Measurements from ENCODE around the gene TOM1L2.
"Not testable (repeated sequence)": the region's sequence is repeated elsewhere in the genome, so short reads cannot be mapped to it uniquely, and the experiment has no call there.

The TOM1L2 gene

DNA sequence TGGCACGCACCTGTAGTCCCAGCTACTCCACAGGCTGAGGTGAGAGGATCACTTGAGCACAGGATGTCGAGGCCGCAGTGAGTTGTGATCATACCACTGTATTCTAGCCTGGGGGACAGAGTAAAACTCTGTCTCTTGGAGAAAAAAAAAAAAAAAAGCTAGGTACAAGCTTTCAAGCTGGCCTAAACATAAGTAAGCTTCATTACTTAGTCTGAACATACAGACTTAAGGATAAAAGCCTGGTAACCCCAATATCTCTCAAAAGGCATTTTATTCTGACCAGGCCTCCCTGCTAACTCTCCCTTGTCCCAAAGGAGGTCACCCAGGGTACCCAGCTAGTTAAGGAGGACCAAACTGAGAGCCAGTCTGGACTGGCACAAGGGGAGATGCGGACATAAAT lies 46.2 kb downstream of the TOM1L2 start:
- no peak for DNase-seq (ENCODE audit: extremely low read depth in 1 of 2, low read depth in 1 of 2)

DNA sequence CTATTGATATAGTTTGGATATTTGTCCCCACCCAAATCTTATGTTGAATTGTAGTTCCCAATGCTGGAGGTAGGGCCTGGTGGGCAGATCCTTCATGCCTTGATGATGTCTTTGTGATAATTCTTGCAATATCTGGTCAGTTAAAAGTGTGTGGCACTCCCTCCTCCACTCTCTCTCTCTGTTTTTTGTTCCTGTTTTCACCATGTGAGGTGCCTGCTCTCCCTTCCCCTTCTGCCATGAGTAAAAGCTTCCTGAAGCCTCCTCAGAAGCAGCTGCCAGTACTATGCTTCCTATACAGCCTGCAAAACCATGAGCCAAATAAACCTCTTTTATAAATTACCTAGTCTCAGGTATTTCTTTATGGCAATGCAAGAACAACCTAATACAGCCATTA lies 47.3 kb downstream of the TOM1L2 start:
- no peak for DNase-seq (ENCODE audit: extremely low read depth in 1 of 2, low read depth in 1 of 2)

DNA sequence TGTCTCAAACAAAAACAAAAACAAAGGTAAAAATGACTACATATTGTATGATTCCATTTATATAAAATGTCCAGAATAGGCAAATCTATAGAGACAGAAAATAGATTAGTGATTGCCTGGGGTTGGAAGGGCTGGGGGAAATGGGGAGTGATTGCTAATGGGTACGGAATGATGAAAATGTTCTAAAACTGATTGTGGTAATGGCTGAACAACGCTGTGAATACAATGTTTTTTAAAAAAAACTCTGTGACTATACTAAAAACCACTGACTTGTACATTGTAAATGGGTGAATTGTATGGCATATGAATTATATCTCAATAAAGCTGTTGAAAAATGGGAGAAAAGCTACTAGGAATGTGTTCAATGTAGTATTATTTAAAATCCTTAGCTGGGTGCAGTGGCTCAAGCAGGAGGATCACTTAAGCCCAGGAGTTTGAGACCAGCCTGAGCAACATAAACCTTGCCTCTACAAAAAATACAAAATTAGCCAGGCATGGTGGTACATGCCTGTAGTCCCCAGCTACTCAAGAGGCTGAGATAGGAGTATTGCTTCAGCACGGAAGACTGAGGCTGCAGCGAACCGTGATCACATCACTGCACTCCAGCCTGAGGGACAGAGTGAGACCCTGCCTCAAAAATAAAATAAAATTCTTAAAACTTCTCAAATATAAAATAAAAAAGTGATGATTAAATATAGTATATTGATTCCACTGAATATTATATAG lies 47.9 kb downstream of the TOM1L2 start:
- no peak for DNase-seq (ENCODE audit: extremely low read depth in 1 of 2, low read depth in 1 of 2)

DNA sequence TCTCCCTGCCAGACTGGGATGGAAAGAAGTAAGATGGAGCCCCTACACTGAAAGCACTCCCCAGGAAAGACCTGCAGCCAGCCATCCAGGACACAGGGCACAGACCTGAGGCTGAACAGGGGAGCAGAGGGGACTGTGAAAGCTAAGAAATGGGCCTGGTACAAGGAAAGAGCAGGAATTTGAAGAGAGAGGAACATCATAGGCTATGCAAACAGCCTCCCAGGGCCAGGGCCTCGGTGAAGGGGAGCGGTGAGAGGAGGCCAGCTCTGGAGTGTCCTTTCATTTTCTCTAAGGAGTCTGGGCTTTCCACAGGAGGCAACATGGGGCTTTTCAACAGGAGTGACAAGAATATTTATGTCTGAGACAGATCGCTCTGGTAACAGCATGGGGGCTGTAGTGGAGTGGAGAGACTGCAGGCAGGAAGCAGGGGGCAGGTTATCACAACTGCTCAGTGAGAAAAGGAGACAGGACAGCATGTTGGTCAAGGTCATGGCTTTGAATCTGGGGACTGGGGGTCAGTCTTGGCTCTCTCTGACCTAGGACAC lies 50.1 kb downstream of the TOM1L2 start:
- DNase-seq (ENCODE audit: extremely low read depth in 1 of 2, low read depth in 1 of 2): no peak

DNA sequence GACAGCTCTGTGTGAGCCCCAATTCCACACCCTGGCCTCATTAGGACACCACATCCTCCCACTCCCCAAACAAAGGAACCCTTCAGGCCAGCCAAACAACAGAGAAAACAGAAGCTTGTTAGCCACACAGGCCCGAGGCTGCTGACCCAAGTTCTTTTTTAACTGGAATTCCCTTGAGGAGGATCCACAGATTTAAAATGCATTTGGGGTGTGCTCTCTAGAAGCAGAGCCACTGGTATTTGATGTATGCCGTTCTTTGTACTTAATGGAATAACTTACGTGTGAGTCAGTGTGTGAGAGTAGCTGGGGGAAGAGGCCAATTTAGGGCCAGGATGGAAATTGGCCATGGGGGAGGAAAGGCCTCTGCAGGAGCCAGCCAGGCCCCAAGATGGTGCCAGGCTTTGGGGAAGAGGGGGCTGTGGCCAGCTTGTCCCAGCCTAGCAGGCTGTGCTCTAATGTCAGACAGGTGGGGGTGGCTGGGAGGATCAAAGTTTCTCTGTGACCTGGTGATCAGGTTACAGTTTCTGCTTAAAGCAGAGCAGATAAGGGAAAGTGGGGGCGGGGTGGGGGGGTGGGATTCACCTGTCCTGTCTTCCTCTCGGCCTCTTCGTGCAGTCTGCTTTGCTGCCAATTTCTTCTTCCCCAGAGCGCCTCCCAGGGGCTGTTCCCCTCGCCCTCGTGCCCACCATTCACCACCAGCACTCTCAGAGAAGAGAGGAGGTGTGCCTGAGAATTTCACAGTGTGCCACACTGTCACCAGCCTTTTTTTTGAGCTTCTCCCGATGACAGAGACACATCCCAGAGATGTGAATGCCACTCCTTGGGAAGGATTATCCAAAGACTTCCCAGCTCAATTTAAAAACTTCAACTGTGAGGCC lies 50.8 kb downstream of the TOM1L2 start:
- DNase-seq (ENCODE audit: extremely low read depth in 1 of 2, low read depth in 1 of 2): no peak

DNA sequence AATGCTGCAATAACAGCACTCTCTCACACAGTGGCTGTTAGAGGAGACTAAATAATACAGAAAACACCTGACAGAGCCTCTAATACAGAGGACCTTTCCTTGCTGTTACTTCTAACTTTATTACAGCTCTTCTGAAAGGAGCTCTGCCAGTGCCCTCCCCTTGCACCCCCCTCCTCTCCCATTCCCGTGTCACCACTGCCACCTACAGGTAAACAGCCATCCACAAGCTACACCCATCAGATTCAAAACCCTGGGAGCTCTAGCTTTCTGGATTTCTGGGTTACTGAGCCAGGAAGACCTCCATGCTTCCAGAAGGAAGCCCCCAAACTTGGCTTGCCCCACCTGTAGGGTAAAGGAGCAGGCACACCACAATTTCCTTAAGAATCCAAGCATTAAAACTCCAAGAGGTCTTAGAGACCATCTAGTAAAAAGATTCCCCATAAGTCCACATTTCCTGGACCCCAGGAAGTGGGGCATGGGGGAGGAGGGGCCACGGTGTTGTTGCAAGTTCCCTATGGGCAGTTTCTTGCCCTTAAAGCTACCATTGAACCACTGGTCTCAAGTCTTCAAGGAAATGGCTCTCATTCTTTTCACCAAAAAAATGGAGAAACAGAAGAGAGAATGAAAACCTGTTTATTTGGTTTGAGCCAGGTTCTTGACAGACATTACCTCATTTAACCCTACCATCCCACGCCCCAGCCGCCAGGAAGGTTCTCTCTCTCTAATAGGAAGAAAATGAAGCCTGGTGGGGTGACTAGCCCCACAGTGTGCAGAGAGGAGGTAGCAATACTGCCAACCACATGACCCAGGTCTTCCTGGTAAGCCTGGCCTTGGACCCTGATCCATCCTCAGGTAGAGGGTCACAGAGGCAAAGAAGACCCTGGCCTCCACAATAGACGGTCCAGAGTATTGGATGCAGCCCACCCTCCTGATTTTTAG lies 52.8 kb downstream of the TOM1L2 start:
- DNase-seq (ENCODE audit: extremely low read depth in 1 of 2, low read depth in 1 of 2): peak; percentile 18 to 42

DNA sequence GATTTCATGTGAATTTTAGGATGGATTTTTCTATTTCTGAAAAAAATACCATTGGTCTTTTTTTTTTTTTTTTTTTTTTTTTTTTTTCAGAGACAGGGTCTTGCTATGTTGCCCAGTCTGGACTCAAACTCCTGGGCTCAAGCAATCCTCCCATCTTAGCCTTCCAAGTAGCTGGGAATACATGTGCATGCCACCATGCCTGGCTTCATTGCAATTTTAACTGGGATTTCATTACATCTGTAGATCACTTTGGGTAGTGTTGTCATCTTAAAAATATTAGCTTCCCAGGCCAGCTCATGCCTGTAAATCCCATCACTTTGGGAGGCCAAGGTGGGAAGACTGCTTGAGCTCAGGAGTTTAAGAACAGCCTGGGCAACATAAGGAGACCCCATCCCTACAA lies 54.8 kb downstream of the TOM1L2 start:
- no peak for DNase-seq (ENCODE audit: extremely low read depth in 1 of 2, low read depth in 1 of 2)

DNA sequence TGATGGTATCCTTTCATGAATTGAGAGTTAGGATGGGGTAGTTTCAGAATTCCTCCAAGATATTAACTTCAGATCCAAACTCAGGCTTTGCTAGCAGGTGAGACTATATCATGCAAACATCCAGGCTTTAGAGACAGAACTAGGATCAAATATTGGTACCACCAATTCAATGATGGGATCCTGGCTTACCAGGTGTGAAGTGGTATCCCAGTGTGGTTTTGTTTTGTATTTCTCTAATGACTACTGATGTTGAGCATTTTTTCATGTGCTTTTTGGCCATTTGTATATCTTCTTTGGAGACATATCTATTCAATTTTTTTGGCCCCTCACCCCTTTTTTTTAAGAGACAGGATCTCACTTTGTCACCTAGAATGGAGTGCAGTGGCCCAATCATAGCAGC lies 57.0 kb downstream of the TOM1L2 start:
- no peak for DNase-seq (ENCODE audit: extremely low read depth in 1 of 2, low read depth in 1 of 2)

DNA sequence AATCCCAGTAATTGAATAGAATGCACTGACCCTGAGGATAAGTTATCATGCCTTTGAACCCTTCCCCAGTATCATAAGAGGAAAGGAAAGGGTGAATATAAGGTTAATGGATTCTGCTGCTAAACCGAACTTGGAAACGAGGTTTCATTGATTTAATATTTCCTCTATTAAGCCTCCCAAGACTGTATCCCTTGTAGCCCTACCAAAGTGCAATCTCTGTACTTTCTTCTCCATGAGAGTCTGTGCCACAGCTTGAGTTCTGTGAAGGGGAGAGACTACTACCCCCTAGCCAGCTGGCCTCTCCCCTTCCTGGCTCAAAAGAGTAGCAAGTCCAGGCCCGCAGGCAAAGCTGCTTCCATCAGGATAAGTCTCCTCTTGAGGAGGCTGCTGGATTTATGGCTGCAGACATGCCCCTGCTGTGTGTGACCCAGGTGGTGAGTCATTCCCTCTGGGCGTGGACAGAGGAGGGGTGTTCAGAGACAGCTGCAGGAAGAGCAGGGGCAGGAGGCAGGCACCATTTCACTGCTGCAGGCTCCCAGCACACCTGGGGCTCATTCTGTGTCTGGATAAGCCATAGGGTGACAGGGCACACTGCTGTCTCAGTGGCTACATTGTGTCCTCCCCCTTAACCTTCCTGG lies 58.4 kb downstream of the TOM1L2 start:
- DNase-seq (ENCODE audit: extremely low read depth in 1 of 2, low read depth in 1 of 2): peak in 1 of 2 donors; percentile 8

DNA sequence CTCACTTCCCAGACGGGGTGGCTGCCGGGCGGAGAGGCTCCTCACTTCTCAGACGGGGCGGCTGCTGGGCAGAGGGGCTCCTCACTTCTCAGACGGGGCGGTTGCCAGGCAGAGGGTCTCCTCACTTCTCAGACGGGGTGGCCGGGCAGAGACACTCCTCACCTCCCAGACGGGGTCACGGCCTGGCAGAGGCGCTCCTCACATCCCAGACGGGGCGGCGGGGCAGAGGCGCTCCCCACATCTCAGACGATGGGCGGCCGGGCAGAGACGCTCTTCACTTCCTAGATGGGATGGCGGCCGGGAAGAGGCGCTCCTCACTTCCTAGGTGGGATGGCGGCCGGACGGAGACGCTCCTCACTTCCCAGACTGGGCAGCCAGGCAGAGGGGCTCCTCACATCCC lies 59.9 kb downstream of the TOM1L2 start:
- DNase-seq (ENCODE audit: extremely low read depth in 1 of 2, low read depth in 1 of 2): not testable (repeated sequence)

DNA sequence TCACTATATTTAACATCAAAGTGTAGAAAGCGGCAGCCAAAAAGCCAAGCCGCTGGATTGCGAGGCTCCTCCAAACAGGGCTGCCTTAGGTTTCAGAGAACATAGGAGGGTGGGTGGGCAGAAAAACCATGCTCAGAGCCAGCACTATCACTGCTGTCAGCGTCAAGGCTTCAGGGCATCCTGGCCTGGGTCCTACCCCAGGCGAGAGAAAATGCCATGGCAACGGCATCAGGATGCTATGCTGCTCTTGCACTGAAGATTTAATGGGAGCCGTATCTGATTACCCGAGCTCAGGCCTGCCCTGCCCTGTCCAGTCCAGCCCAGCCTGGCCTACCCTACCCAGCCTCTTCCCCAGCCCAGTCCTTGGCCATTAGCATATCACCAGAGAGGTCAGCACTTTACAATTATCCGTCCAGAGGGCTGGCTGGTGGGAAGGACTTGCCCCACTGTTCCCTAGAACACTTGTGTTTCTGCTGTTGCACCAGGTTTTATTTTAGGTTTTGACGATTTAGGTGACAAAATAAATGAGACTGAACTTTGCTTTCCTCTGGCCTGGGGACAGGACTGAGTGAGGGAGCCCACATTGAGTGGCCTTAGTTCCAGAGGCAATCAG lies 61.1 kb downstream of the TOM1L2 start:
- no peak for DNase-seq (ENCODE audit: extremely low read depth in 1 of 2, low read depth in 1 of 2)

DNA sequence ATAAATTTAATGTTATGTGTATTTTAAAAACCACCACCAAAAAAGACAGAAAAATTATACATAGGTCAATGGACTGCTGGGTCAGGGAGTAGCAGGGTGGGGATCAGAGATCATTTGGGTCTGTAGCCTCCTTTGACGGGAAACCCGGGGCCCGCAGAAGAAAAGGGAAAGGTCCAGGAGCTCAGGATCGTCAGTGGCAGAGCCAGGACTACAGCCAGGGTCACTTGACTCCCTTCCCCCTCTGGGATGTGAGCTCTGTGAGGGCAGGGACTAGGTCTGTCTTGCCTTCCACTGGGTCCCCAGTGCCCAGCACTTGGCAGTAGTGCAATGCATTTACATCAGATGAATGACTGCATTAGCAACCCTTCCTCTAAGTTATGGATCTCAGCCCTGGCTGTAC lies 62.1 kb downstream of the TOM1L2 start:
- no peak for DNase-seq (ENCODE audit: extremely low read depth in 1 of 2, low read depth in 1 of 2)

DNA sequence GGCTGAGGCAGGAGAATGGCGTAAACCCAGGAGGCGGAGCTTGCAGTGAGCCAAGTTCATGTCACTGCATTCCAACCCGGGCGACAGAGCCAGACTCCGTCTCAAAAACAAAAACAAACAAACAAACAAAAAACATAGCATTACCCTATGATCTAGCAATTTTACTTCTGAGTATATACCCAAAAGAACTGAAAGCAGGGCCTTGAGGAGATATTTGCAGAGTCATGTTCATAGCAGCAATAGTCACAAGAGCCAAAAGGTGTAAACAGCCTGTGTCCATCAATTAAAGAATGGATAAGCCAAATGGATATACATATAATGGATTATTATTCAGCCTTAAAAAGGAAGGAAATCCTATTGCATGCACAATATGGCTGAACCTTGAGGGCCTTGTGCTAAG lies 63.1 kb downstream of the TOM1L2 start:
- DNase-seq (ENCODE audit: extremely low read depth in 1 of 2, low read depth in 1 of 2): no peak

DNA sequence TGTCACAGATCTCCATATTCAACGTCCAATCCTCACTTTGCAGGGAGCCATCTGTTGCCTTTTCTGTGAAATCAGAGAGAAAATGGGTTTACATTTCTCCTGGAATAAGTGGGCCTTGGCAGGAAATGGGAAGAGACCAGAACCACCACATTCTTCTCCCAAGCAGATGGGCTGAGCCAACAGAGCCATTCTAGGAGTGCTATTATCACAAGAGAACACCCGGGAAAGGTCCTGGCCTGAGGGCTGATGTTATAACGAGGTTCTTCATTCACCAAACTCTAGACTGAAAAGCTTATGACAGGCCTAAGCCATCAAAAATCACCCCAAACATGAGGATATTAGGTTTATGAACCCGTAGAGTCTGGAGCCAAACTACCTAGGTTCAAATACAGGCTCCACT lies 64.7 kb downstream of the TOM1L2 start:
- DNase-seq (ENCODE audit: extremely low read depth in 1 of 2, low read depth in 1 of 2): no peak

DNA sequence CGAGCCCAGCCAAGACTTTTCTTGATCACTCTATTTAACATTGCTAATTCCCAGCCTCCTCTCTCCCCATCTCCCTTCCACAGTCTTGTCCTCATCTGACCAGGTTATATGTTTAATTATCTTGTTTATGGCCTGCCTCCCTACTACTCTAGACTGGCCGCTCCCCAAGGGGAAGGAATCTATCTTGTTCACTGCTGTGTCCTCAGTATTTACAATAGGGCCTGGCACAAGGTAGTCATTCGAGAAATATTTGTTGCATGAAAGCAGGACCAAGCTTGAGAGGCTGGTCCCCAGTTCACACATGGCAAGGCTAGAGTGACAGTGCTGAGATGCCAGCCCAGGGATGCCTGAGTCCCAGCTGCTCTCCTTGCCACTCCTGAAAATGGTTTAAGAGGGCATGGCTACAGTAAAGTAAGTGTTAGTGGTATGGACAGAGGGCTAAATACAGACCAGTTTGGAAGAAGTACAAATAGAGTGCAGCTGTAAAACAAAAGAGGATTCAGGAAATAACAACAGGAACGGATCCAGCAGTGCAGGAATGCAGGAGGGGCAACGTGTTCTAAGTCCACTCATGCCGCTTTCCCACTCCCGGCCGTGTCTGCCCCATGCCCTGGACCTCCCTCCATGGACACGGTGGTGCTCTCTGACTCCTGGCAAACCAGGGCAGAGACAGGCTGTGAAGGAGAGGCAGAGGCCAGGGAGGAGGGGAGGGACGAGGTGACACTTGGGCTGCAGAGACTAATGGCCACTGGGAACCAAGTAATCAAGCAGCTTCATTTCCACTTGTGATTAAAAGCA lies 65.6 kb downstream of the TOM1L2 start:
- DNase-seq (ENCODE audit: extremely low read depth in 1 of 2, low read depth in 1 of 2): no peak

DNA sequence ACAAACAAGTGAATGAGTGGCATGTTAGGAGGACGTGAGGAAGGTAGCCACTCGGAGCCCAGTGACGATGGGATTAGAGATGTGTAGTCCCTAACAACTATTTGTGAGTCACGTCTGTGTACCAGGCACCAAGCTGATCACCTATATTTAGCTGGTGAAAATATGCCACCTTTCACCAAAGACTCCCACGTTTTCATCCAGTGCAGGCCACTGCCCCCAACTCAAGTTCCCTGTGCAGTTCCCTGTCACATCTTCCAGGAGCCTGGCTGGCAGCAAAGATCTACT lies 67.2 kb downstream of the TOM1L2 start:
- no peak for DNase-seq (ENCODE audit: extremely low read depth in 1 of 2, low read depth in 1 of 2)

DNA sequence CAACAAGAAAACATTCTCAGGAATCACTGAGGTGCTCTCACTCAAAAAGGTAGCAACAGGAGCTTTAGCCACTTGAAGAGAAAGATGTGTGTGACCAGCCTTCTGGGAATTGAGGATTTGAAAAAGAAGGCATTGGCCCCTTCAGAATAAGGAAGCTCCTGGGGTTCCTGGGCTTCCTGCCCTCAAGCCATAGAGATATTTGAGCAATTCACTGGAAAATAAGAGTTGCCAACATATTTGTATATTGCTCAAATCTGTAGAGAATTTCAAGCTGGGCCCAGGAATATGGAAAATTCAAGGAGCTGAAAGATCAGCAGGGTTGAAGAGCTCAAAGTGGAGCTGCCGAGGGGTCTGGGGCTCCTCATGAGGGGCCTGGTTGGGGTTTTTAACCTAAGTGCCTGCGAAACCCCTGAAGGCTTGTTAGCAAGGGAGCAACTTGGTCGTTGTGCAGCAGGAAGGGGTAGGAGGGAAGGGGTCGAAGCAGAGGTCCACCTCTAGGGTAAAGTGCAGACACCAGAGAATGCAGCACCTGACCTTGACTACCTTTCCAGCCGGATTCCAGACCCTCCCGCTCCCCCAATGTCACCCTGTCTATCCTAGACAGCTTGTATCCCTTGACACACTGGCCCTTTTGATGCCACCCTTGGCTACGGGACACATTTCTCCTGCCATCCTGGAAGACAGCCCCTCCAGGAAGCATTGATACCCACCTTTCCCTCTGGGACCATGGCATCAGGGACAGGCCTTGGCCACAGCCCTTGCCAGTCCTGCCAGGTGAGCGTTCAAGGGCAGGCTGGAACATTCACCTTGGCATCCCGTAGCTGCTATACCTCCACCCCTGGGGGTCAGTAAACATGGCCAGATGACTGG lies 67.8 kb downstream of the TOM1L2 start:
- no peak for DNase-seq (ENCODE audit: extremely low read depth in 1 of 2, low read depth in 1 of 2)

DNA sequence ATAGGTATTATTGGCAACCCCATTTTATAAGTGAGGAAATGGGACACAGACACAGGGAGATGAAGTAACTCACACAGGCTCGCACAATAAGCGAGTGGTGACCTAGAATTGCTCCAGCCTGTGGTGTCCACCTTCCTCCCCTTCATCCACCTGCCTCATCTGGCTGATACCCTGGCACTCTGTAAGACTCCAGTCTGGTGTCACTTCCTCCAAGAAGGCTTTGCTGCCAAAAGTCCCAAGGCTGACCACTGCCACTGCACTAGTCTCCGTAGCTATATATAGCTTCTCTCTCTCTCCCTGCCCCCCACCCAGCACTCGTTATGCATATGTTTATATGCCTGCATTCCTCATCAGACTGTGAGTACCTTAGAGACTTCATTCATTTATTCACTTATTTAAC lies 69.3 kb downstream of the TOM1L2 start:
- no peak for DNase-seq (ENCODE audit: extremely low read depth in 1 of 2, low read depth in 1 of 2)

DNA sequence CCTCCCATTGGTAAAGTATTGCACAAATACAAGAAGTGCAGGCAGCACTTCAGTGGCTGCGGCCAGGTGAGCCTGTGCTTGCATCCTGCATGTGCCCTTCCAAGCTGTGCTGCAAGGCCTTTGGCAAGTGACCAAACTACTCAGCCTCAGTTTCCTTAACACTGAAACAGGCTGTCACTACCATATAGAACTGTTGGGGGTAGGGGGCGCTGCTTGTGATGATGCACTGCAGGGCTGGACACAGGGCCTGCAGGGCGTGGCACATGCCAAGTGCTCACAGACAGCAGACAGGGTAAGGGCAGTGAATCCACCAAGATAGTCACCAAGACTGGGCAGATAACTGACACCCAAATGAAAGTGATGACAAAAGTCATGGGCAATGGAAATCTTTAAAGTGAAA lies 69.8 kb downstream of the TOM1L2 start:
- no peak for DNase-seq (ENCODE audit: extremely low read depth in 1 of 2, low read depth in 1 of 2)

Measured in activated CD8-positive, alpha-beta memory T cell treated with anti-CD3 and anti-CD28 coated beads for 1 hour (primary cell).